ENCODE measurements around the gene DGKG.

The DGKG gene

GRCh38 chr3:186305286-186305685 is 56.7 kb downstream of the DGKG start:
- POLR2A ChIA-PET = no interaction called here
- no peak for DNase-seq (ENCODE audit: extremely low spot score)
- TF ChIP-seq FOXA1 (IDR thresholded peaks at IDR 0.05) (no peak), CTBP1 (IDR thresholded peaks at IDR 0.05; ENCODE audit: borderline replicate concordance) (no peak), SP1 (IDR thresholded peaks at IDR 0.05) (no peak), SUZ12 (IDR thresholded peaks at IDR 0.05) (no peak), L3MBTL2 (conservative IDR thresholded peaks at IDR 0.05) (no peak), PKNOX1 (IDR thresholded peaks at IDR 0.05) (no peak), TARDBP (IDR thresholded peaks at IDR 0.05) (no peak), BHLHE40 (IDR thresholded peaks at IDR 0.05; ENCODE audit: borderline replicate concordance) (no peak), FOXM1 (IDR thresholded peaks at IDR 0.05; ENCODE audit: borderline replicate concordance) (no peak), ARNT (IDR thresholded peaks at IDR 0.05) (no peak)
- CTCF ChIA-PET = no interaction called here

DNA sequence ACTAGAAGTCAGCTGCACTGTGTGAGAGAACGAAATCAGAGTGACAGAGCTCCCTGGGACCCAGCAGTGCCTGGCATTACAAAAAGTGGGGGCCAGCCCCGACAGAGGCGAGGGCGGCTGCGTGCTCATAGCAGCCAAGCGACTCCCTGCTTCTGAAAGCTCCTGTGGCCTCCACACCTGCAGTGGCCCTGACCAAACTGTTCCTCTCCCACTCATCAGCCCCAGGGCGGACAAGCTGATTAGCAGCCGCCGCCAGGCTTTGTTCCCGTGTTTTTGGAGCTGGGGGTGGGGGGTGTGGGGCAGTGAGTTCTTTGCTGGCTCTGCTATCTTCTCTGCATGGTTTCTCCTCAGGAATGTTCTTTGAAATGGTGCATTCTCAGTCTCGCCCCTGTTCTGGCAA is 58.1 kb downstream of the DGKG start:
- DNase-seq (ENCODE audit: extremely low spot score) = no peak
- no peak for TF ChIP-seq LEF1 (IDR thresholded peaks at IDR 0.05; ENCODE audit: borderline replicate concordance)
- TF ChIP-seq CTBP1 (IDR thresholded peaks at IDR 0.05; ENCODE audit: borderline replicate concordance) = no peak
- no peak for TF ChIP-seq SP1 (IDR thresholded peaks at IDR 0.05)
- no peak for TF ChIP-seq FOXM1 (IDR thresholded peaks at IDR 0.05; ENCODE audit: borderline replicate concordance)
- TF ChIP-seq FOXK2 (IDR thresholded peaks at IDR 0.05) = no peak
- no peak for TF ChIP-seq NFRKB (IDR thresholded peaks at IDR 0.05)
- TF ChIP-seq SUZ12 (IDR thresholded peaks at IDR 0.05) = no peak
- TF ChIP-seq PKNOX1 (IDR thresholded peaks at IDR 0.05) = no peak
- no peak for TF ChIP-seq FOXA1 (IDR thresholded peaks at IDR 0.05)
- TF ChIP-seq BHLHE40 (IDR thresholded peaks at IDR 0.05; ENCODE audit: borderline replicate concordance) = no peak
- no peak for TF ChIP-seq ELF4 (IDR thresholded peaks at IDR 0.05)
- TF ChIP-seq TARDBP (IDR thresholded peaks at IDR 0.05) = no peak
- TF ChIP-seq ARNT (IDR thresholded peaks at IDR 0.05) = no peak
- ChIA-PET POLR2A (interaction anchor here (0.8 kb wide), 1 partner anchor 24 kb away, joined by 3 read pairs; no protein-coding TSS in a partner anchor), CTCF (no interaction called here)

DNA sequence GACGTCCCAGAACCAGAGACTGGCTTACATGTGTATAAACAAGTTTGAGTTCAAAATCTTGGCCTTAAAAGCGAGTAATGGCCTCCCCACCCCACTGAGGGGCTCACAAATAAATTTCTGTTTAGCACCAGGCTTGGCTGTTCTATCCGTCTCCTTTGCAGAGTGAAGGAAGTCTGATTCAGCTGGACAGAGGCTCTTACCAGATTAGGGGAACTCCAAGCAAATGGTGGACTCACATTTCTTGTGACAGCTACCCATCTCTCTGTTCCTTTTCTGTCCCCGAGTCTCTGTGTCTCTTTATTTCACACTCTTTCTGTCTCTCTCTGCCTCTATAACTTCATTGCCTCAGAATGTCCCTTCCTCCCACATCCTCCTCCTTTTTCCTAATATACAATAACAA is 62.7 kb downstream of the DGKG start:
- TF ChIP-seq ELF4 (IDR thresholded peaks at IDR 0.05) (no peak), TARDBP (IDR thresholded peaks at IDR 0.05) (no peak), SUZ12 (IDR thresholded peaks at IDR 0.05) (no peak), NFRKB (IDR thresholded peaks at IDR 0.05) (no peak), HDGF (IDR thresholded peaks at IDR 0.05; ENCODE audit: borderline replicate concordance) (no peak), ARNT (IDR thresholded peaks at IDR 0.05) (no peak), L3MBTL2 (conservative IDR thresholded peaks at IDR 0.05) (no peak), SP1 (IDR thresholded peaks at IDR 0.05) (no peak), FOXM1 (IDR thresholded peaks at IDR 0.05; ENCODE audit: borderline replicate concordance) (no peak), LEF1 (IDR thresholded peaks at IDR 0.05; ENCODE audit: borderline replicate concordance) (no peak), FOXA1 (IDR thresholded peaks at IDR 0.05) (no peak), PKNOX1 (IDR thresholded peaks at IDR 0.05) (no peak), CTBP1 (IDR thresholded peaks at IDR 0.05; ENCODE audit: borderline replicate concordance) (no peak), ZNF384 (IDR thresholded peaks at IDR 0.05) (no peak), BHLHE40 (IDR thresholded peaks at IDR 0.05; ENCODE audit: borderline replicate concordance) (no peak), FOXK2 (IDR thresholded peaks at IDR 0.05) (no peak)
- CTCF ChIA-PET = no interaction called here
- POLR2A ChIA-PET = no interaction called here
- no peak for DNase-seq (ENCODE audit: extremely low spot score)

DNA sequence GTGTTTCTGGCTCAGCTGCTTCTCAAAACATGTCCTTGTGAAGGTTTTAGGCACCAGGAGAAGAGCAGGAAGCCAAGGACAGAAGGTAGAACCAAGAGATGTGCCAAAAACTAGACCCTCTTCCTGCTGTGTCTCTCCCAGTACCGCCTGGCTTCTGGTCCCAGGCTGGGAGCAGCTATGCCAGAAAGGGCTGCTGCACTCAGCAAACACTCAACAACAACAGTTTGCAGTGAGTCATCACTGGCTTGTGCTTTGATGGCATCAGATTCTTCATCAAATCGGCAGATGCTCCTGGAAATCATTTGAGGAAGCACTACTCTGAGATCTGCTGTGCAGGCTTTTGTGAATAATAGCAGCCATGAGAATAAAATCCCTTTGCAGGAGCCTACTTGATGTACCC is 63.2 kb downstream of the DGKG start:
- no peak for DNase-seq (ENCODE audit: extremely low spot score)
- ChIA-PET POLR2A (no interaction called here), CTCF (no interaction called here)
- no peak for TF ChIP-seq ELF4 (IDR thresholded peaks at IDR 0.05)
- TF ChIP-seq L3MBTL2 (conservative IDR thresholded peaks at IDR 0.05) = no peak
- no peak for TF ChIP-seq ZNF384 (IDR thresholded peaks at IDR 0.05)
- TF ChIP-seq FOXK2 (IDR thresholded peaks at IDR 0.05) = no peak

DNA sequence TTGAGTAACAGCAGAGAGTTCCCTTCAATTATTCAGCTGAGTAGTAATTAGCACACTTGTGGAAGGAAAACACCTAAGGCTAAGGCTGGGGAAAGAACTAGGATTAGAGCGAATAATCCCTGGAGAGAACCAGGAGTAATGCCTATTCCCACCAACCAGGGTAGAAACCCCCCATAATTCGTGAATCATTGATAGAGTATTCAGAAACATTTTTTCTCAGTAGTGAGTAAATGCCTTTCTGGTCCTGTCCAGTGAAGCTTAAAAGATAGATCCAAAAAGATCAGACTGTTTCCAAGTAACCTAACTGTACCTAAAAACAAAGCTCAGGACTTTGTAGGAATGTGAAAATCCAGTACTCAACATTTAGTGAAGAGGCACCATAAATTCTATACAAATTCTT is 71.2 kb downstream of the DGKG start:
- no peak for TF ChIP-seq ELF4 (IDR thresholded peaks at IDR 0.05)
- no peak for TF ChIP-seq ZNF384 (IDR thresholded peaks at IDR 0.05)
- TF ChIP-seq SP1 (IDR thresholded peaks at IDR 0.05) = no peak
- no peak for TF ChIP-seq PKNOX1 (IDR thresholded peaks at IDR 0.05)
- TF ChIP-seq BHLHE40 (IDR thresholded peaks at IDR 0.05; ENCODE audit: borderline replicate concordance) = no peak
- no peak for TF ChIP-seq ARNT (IDR thresholded peaks at IDR 0.05)
- TF ChIP-seq NFRKB (IDR thresholded peaks at IDR 0.05) = no peak
- TF ChIP-seq FOXK2 (IDR thresholded peaks at IDR 0.05) = no peak
- TF ChIP-seq CTBP1 (IDR thresholded peaks at IDR 0.05; ENCODE audit: borderline replicate concordance) = no peak
- no peak for TF ChIP-seq TARDBP (IDR thresholded peaks at IDR 0.05)
- ChIA-PET POLR2A (no interaction called here), CTCF (no interaction called here)
- DNase-seq (ENCODE audit: extremely low spot score) = no peak

DNA sequence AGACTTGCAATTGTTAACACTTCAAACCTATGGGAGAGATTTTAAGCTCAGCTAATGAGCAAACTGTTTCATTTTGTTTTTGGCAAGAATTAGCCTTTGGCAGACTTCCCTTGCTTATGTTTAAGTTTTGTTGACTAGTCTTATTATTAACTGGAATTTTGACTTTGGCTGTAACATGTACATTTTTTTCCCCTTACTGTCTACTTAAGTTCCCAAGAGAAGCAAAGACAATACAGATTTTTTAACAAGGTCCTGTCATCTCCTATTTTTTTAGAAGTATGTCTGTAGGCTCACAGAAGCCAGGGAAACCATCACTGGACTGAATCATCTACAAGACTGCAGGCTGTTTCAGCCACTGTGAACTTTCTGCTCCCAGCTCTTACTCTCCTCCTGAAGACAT is 74.3 kb downstream of the DGKG start:
- ChIA-PET CTCF (interaction anchor here (0.6 kb wide), 1 partner anchor 175 kb away, joined by 3 read pairs; no protein-coding TSS in a partner anchor), POLR2A (no interaction called here)
- no peak for DNase-seq (ENCODE audit: extremely low spot score)
- TF ChIP-seq SUZ12 (IDR thresholded peaks at IDR 0.05) = no peak
- no peak for TF ChIP-seq L3MBTL2 (conservative IDR thresholded peaks at IDR 0.05)
- TF ChIP-seq LEF1 (IDR thresholded peaks at IDR 0.05; ENCODE audit: borderline replicate concordance) = no peak
- no peak for TF ChIP-seq TARDBP (IDR thresholded peaks at IDR 0.05)
